ENCODE data around the gene DYNLT4. TPM values are rescaled to one million over a fixed set of nuclear protein-coding genes. Genes with fewer than 3 reads are reported as not detected.

Gene DYNLT4
- total RNA-seq, 1 experiment from 2014 or later, result 0.31 TPM

DNA sequence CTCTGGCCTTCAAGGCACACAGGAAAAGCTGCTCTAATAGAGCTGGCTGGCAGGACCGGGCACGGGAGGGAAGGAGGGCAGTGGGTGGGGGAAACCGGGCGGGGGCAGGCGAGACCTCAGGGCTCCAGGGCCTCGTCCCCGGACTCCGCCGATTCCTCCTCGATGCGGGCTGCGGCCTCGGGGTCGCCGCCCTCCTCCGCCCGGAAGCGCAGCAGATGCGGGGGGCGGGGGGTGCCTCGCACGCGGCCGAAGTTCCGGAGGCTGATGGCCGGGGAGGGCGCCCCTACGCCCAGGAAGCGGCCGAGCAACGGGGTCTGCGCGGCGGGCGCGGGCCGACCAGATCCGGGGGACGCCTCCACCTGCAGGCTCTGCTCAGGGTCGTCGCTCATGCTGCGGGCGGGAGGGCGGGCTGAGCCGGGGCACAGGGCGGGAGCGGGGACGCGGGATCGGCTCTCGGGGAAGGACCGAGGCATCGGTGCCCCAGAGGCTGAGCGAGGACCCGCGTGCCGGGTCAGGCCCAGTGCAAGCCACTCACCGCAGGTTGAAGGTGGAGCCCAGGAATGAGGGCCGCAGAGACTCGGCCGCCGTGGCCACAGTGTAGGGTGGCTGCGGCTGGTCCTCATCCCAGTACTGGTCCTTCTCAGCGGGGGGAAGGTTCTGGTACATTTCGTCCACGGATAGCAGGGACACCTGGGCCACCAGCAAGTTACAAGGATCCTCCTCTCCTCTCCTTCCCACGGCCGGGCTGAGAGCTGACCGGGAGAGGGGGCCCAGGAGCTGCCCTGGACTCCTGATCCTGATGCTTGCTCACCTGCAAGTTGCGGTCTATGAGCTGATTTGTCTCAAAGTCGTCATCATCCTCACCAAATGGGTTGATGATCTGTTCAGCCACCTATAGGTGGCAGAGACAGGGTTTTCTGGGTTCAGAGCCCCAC lies 22.8 kb downstream of the DYNLT4 start (continued):
- TF ChIP-seq, protein P1, sequence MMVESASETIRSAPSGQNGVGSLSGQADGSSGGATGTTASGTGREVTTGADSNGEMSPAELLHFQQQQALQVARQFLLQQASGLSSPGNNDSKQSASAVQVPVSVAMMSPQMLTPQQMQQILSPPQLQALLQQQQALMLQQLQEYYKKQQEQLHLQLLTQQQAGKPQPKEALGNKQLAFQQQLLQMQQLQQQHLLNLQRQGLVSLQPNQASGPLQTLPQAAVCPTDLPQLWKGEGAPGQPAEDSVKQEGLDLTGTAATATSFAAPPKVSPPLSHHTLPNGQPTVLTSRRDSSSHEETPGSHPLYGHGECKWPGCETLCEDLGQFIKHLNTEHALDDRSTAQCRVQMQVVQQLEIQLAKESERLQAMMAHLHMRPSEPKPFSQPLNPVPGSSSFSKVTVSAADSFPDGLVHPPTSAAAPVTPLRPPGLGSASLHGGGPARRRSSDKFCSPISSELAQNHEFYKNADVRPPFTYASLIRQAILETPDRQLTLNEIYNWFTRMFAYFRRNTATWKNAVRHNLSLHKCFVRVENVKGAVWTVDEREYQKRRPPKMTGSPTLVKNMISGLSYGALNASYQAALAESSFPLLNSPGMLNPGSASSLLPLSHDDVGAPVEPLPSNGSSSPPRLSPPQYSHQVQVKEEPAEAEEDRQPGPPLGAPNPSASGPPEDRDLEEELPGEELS (CRISPR knock-in tag; IDR thresholded peaks at IDR 0.05), result peak; percentile 87
- TF ChIP-seq, protein P2, sequence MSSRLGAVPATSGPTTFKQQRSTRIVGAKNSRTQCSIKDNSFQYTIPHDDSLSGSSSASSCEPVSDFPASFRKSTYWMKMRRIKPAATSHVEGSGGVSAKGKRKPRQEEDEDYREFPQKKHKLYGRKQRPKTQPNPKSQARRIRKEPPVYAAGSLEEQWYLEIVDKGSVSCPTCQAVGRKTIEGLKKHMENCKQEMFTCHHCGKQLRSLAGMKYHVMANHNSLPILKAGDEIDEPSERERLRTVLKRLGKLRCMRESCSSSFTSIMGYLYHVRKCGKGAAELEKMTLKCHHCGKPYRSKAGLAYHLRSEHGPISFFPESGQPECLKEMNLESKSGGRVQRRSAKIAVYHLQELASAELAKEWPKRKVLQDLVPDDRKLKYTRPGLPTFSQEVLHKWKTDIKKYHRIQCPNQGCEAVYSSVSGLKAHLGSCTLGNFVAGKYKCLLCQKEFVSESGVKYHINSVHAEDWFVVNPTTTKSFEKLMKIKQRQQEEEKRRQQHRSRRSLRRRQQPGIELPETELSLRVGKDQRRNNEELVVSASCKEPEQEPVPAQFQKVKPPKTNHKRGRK (CRISPR knock-in tag; IDR thresholded peaks at IDR 0.05; ENCODE audit: borderline replicate concordance), result no peak
- TF ChIP-seq, protein P3, sequence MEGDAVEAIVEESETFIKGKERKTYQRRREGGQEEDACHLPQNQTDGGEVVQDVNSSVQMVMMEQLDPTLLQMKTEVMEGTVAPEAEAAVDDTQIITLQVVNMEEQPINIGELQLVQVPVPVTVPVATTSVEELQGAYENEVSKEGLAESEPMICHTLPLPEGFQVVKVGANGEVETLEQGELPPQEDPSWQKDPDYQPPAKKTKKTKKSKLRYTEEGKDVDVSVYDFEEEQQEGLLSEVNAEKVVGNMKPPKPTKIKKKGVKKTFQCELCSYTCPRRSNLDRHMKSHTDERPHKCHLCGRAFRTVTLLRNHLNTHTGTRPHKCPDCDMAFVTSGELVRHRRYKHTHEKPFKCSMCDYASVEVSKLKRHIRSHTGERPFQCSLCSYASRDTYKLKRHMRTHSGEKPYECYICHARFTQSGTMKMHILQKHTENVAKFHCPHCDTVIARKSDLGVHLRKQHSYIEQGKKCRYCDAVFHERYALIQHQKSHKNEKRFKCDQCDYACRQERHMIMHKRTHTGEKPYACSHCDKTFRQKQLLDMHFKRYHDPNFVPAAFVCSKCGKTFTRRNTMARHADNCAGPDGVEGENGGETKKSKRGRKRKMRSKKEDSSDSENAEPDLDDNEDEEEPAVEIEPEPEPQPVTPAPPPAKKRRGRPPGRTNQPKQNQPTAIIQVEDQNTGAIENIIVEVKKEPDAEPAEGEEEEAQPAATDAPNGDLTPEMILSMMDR (IDR thresholded peaks at IDR 0.05), result 0 out of 2 replicates have a peak, but pooled peaks have one; percentile 16
- TF ChIP-seq NR3C1 (CRISPR knock-in tag; conservative IDR thresholded peaks at IDR 0.05; ENCODE audit: low read depth) (peak; percentile 83; the same call in 1 of the 2 replicates), RELA (CRISPR knock-in tag; IDR thresholded peaks at IDR 0.05; ENCODE audit: borderline replicate concordance) (peak; percentile 67; the same call in 1 of the 2 replicates), ZBTB21 (CRISPR knock-in tag; IDR thresholded peaks at IDR 0.05; ENCODE audit: borderline replicate concordance) (peak; percentile 64; the same call in 1 of the 2 replicates), TEAD4 (CRISPR knock-in tag; IDR thresholded peaks at IDR 0.05) (0 out of 2 replicates have a peak, but pooled peaks have one; percentile 36), SP1 (CRISPR knock-in tag; conservative IDR thresholded peaks at IDR 0.05) (0 out of 2 replicates have a peak, but pooled peaks have one; percentile 49), CBFB (CRISPR knock-in tag; IDR thresholded peaks at IDR 0.05; ENCODE audit: low read depth) (peak; percentile 94; the same call in 1 of the 2 replicates)
- TF ChIP-seq, protein P4, sequence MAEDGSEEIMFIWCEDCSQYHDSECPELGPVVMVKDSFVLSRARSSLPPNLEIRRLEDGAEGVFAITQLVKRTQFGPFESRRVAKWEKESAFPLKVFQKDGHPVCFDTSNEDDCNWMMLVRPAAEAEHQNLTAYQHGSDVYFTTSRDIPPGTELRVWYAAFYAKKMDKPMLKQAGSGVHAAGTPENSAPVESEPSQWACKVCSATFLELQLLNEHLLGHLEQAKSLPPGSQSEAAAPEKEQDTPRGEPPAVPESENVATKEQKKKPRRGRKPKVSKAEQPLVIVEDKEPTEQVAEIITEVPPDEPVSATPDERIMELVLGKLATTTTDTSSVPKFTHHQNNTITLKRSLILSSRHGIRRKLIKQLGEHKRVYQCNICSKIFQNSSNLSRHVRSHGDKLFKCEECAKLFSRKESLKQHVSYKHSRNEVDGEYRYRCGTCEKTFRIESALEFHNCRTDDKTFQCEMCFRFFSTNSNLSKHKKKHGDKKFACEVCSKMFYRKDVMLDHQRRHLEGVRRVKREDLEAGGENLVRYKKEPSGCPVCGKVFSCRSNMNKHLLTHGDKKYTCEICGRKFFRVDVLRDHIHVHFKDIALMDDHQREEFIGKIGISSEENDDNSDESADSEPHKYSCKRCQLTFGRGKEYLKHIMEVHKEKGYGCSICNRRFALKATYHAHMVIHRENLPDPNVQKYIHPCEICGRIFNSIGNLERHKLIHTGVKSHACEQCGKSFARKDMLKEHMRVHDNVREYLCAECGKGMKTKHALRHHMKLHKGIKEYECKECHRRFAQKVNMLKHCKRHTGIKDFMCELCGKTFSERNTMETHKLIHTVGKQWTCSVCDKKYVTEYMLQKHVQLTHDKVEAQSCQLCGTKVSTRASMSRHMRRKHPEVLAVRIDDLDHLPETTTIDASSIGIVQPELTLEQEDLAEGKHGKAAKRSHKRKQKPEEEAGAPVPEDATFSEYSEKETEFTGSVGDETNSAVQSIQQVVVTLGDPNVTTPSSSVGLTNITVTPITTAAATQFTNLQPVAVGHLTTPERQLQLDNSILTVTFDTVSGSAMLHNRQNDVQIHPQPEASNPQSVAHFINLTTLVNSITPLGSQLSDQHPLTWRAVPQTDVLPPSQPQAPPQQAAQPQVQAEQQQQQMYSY (CRISPR knock-in tag; IDR thresholded peaks at IDR 0.05), result no peak
- TF ChIP-seq, protein P5, sequence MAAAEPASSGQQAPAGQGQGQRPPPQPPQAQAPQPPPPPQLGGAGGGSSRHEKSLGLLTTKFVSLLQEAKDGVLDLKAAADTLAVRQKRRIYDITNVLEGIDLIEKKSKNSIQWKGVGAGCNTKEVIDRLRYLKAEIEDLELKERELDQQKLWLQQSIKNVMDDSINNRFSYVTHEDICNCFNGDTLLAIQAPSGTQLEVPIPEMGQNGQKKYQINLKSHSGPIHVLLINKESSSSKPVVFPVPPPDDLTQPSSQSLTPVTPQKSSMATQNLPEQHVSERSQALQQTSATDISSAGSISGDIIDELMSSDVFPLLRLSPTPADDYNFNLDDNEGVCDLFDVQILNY (CRISPR knock-in tag; IDR thresholded peaks at IDR 0.05), result 0 out of 2 replicates have a peak, but pooled peaks have one; percentile 14

DNA sequence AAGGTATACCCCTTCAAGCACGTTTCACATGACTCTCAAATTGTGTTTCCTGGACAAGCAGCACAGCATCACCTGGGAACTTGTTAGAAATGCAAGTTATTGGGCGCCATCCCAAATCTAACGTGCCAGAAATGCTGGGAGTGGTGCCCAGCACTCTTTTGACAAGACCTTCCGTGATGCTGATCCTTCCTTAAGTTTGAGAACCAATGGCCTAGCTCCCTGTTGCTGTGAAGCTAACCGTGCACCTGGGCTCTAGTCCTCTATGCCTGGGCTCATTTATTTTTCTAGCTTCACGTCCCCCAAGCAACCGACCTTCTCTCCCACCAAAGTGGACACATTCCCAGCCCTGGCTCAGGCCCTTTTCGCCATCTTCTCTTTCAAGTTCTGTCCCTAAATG lies 23.5 kb downstream of the DYNLT4 start:
- ATAC-seq (no peak), DNase-seq (ENCODE audit: low spot score) (no peak)
- Mint-ChIP-seq H3K27ac (no peak overlapping the region), H3K4me1 (peaks cover 29% of the 10 kb centered on the region), H3K9me3 (no peaks in the 10 kb centered on the region), H3K4me3 (peak overlapping the region; percentile 62), H3K27me3 (ENCODE audit: low read depth) (peaks cover 12% of the 10 kb centered on the region), H3K36me3 (peaks cover 18% of the 10 kb centered on the region)
- ChIA-PET POLR2A (interaction anchor here (0.6 to 2.7 kb wide), 7 partner anchors 8 to 846 kb away, joined by 3 to 19 read pairs (median 6); partner anchors contain the start of genes EIF2B3, PLK3 and RPS8), CTCF (interaction anchor here (0.6 to 3.3 kb wide), 11 partner anchors 9 to 228 kb away, joined by 3 to 21 read pairs (median 4); partner anchors contain the start of genes BTBD19, DYNLT4, PLK3 and RNU5D-1)
- TF ChIP-seq FOXK1 (CRISPR knock-in tag; IDR thresholded peaks at IDR 0.05), result no peak
- TF ChIP-seq GABPB1 (CRISPR knock-in tag; IDR thresholded peaks at IDR 0.05), result no peak
- TF ChIP-seq, protein P6, sequence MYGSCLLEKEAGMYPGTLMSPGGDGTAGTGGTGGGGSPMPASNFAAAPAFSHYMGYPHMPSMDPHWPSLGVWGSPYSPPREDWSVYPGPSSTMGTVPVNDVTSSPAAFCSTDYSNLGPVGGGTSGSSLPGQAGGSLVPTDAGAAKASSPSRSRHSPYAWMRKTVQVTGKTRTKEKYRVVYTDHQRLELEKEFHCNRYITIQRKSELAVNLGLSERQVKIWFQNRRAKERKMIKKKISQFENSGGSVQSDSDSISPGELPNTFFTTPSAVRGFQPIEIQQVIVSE (CRISPR knock-in tag; IDR thresholded peaks at IDR 0.05; ENCODE audit: borderline replicate concordance), result no peak
- TF ChIP-seq, protein P7, sequence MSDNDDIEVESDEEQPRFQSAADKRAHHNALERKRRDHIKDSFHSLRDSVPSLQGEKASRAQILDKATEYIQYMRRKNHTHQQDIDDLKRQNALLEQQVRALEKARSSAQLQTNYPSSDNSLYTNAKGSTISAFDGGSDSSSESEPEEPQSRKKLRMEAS (CRISPR knock-in tag; IDR thresholded peaks at IDR 0.05), result no peak
- TF ChIP-seq SP1 (CRISPR knock-in tag; conservative IDR thresholded peaks at IDR 0.05), result no peak
- TF ChIP-seq KAT7 (CRISPR knock-in tag; IDR thresholded peaks at IDR 0.05; ENCODE audit: borderline replicate concordance), result no peak
- TF ChIP-seq ZNF396 (CRISPR knock-in tag; IDR thresholded peaks at IDR 0.05; ENCODE audit: borderline replicate concordance), result no peak
- TF ChIP-seq, protein P8, sequence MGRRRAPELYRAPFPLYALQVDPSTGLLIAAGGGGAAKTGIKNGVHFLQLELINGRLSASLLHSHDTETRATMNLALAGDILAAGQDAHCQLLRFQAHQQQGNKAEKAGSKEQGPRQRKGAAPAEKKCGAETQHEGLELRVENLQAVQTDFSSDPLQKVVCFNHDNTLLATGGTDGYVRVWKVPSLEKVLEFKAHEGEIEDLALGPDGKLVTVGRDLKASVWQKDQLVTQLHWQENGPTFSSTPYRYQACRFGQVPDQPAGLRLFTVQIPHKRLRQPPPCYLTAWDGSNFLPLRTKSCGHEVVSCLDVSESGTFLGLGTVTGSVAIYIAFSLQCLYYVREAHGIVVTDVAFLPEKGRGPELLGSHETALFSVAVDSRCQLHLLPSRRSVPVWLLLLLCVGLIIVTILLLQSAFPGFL (CRISPR knock-in tag; IDR thresholded peaks at IDR 0.05; ENCODE audit: borderline replicate concordance), result no peak
- TF ChIP-seq, protein P9, sequence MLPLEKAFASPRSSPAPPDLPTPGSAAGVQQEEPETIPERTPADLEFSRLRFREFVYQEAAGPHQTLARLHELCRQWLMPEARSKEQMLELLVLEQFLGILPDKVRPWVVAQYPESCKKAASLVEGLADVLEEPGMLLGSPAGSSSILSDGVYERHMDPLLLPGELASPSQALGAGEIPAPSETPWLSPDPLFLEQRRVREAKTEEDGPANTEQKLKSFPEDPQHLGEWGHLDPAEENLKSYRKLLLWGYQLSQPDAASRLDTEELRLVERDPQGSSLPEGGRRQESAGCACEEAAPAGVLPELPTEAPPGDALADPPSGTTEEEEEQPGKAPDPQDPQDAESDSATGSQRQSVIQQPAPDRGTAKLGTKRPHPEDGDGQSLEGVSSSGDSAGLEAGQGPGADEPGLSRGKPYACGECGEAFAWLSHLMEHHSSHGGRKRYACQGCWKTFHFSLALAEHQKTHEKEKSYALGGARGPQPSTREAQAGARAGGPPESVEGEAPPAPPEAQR (CRISPR knock-in tag; IDR thresholded peaks at IDR 0.05), result no peak

Measured in WTC11 (cell line).